Amygdala (tissue), 56 donors: ENCODE measurements around the gene CYP4F22.
"Not testable (repeated sequence)": the region's sequence is repeated elsewhere in the genome, so short reads cannot be mapped to it uniquely, and the experiment has no call there.

ENCODE experiments used
- DNase-seq, 56 donors: peaks; one replicate each; lab custom pipeline; 2025; lab: John Stamatoyannopoulos, UW

The CYP4F22 gene

GRCh38 chr19:15533522-15533830, 25.2 kb downstream of the CYP4F22 start:
- DNase-seq = not testable (repeated sequence)

- DNase-seq = no peak
Observed at GRCh38 chr19:15534957-15535864, 26.9 kb downstream of the CYP4F22 start.

- DNase-seq = no peak
Observed at GRCh38 chr19:15536350-15536749, 28.0 kb downstream of the CYP4F22 start.

- DNase-seq = no peak
Observed at GRCh38 chr19:15538774-15539173, 30.4 kb downstream of the CYP4F22 start.

- no peak for DNase-seq
Observed at GRCh38 chr19:15539638-15540037, 31.3 kb downstream of the CYP4F22 start.

GRCh38 chr19:15540435-15540834, 32.1 kb downstream of the CYP4F22 start:
- no peak for DNase-seq

- DNase-seq = no peak
Observed at GRCh38 chr19:15544283-15544682, 36.0 kb downstream of the CYP4F22 start.

- DNase-seq = no peak
Observed at GRCh38 chr19:15544970-15545369, 36.6 kb downstream of the CYP4F22 start.

GRCh38 chr19:15548648-15549047, 40.3 kb downstream of the CYP4F22 start:
- no peak for DNase-seq

GRCh38 chr19:15549581-15549980, 41.3 kb downstream of the CYP4F22 start:
- DNase-seq = no peak

- no peak for DNase-seq
Observed at GRCh38 chr19:15550273-15550672, 41.9 kb downstream of the CYP4F22 start.

GRCh38 chr19:15550929-15551292, 42.6 kb downstream of the CYP4F22 start:
- DNase-seq = no peak

GRCh38 chr19:15551293-15552004, 43.1 kb downstream of the CYP4F22 start:
- DNase-seq = peak in 2 of 56 donors; percentile 20 to 52

- DNase-seq = no peak
Observed at GRCh38 chr19:15555021-15555420, 46.7 kb downstream of the CYP4F22 start.

GRCh38 chr19:15555759-15556633, 47.7 kb downstream of the CYP4F22 start:
- DNase-seq = peak in 54 of 56 donors; percentile 3 to 80 (median 46)

- DNase-seq = no peak
Observed at GRCh38 chr19:15556634-15557181, 48.4 kb downstream of the CYP4F22 start.

GRCh38 chr19:15557223-15557622, 48.9 kb downstream of the CYP4F22 start:
- no peak for DNase-seq

- DNase-seq = no peak
Observed at GRCh38 chr19:15562145-15562544, 53.8 kb downstream of the CYP4F22 start.

GRCh38 chr19:15562861-15563260, 54.5 kb downstream of the CYP4F22 start:
- no peak for DNase-seq

GRCh38 chr19:15563325-15563794, 55.0 kb downstream of the CYP4F22 start:
- DNase-seq = no peak

GRCh38 chr19:15563931-15564330, 55.6 kb downstream of the CYP4F22 start:
- no peak for DNase-seq
